ENCODE data around the gene LRRC63.

Gene LRRC63

DNA sequence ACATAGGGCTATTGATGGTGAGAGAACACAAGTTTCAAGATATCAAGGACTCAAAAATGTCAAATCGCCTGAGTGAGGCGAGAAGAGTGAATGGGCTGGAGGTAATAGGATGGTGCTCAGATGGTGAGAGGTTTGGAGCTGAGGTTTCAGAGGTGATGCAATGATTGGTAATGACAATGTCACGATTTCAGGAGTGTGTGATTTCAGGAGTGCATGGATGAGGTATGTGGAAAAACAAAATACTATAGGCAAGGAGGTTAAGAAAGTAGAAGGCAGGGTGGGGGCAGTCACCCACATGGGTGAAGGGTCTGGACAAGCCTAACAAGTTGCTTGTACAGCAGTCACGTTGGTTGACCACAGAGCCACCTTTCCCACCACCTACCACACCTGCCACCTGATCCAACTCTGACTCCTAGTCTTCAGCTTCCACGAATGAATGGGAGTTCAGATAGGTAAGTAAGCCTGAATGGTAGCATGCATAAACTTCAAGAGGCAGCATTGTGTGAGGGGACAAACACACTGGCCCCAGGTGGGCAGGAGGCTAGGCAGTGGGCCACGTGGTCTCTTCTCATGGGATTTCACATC lies 103.9 kb downstream of the LRRC63 start:
- TF ChIP-seq CTCF (IDR thresholded peaks at IDR 0.05; ENCODE audit: borderline replicate concordance, extremely low read depth, low read length, poor library complexity, severe bottlenecking) (no peak), EZH2 (IDR thresholded peaks at IDR 0.05; ENCODE audit: borderline replicate concordance, low read depth, low read length, severe bottlenecking) (no peak)
- H3K27me3 ChIP-seq (ENCODE audit: insufficient read depth, low read length, poor library complexity) = no peaks in the 10 kb centered on the region
- H3K9ac ChIP-seq (ENCODE audit: low read depth, low read length) = no peak overlapping the region
- no peaks in the 10 kb centered on the region for H4K20me1 ChIP-seq (ENCODE audit: insufficient read depth, low read length)
- no peak overlapping the region for H2AFZ ChIP-seq (ENCODE audit: low read depth, low read length)
- ATAC-seq (ENCODE audit: insufficient read depth, low read depth) (peak; percentile 18; the same call in 1 of the 3 replicates), DNase-seq (no peak)
- no peak overlapping the region for H3K4me2 ChIP-seq (ENCODE audit: insufficient read depth, low read length)
- no peaks in the 10 kb centered on the region for H3K79me2 ChIP-seq (ENCODE audit: insufficient read depth, low read length)
- H3K36me3 ChIP-seq (ENCODE audit: insufficient read depth, low read length) = peaks cover 4% of the 10 kb centered on the region; the same call in 1 of the 2 replicates
- no peak overlapping the region; the same call in 1 of the 2 replicates for H3K27ac ChIP-seq (ENCODE audit: low read length)
- no peak overlapping the region for H3K4me3 ChIP-seq (ENCODE audit: low read depth in 1 of 2, low read length in 2 of 2)
- H3K9me3 ChIP-seq (ENCODE audit: insufficient read depth, low read length, severe bottlenecking) = peaks cover 2% of the 10 kb centered on the region
- H3K4me1 ChIP-seq (ENCODE audit: insufficient read depth, low read length) = peaks cover 12% of the 10 kb centered on the region

GRCh38 chr13:46317120-46317519 lies 105.4 kb downstream of the LRRC63 start:
- Histone ChIP-seq H3K79me2 (ENCODE audit: insufficient read depth, low read length) (no peaks in the 10 kb centered on the region), H3K9ac (ENCODE audit: low read depth, low read length) (no peak overlapping the region), H4K20me1 (ENCODE audit: insufficient read depth, low read length) (no peaks in the 10 kb centered on the region), H3K27me3 (ENCODE audit: insufficient read depth, low read length, poor library complexity) (no peaks in the 10 kb centered on the region), H3K27ac (ENCODE audit: low read length) (no peak overlapping the region), H3K4me2 (ENCODE audit: insufficient read depth, low read length) (no peak overlapping the region), H3K36me3 (ENCODE audit: insufficient read depth, low read length) (peaks cover 4% of the 10 kb centered on the region; the same call in 1 of the 2 replicates), H3K4me3 (ENCODE audit: low read depth in 1 of 2, low read length in 2 of 2) (no peak overlapping the region), H3K9me3 (ENCODE audit: insufficient read depth, low read length, severe bottlenecking) (no peaks in the 10 kb centered on the region), H3K4me1 (ENCODE audit: insufficient read depth, low read length) (peaks cover 27% of the 10 kb centered on the region), H2AFZ (ENCODE audit: low read depth, low read length) (0 out of 2 replicates have a peak overlapping the region, but pooled peaks have one; percentile 22)
- ATAC-seq (ENCODE audit: insufficient read depth, low read depth) = no peak
- TF ChIP-seq CTCF (IDR thresholded peaks at IDR 0.05; ENCODE audit: borderline replicate concordance, extremely low read depth, low read length, poor library complexity, severe bottlenecking) (peak; percentile 52), EZH2 (IDR thresholded peaks at IDR 0.05; ENCODE audit: borderline replicate concordance, low read depth, low read length, severe bottlenecking) (no peak)
- no peak for DNase-seq

- Histone ChIP-seq H3K4me1 (ENCODE audit: insufficient read depth, low read length) (peaks cover 25% of the 10 kb centered on the region), H3K79me2 (ENCODE audit: insufficient read depth, low read length) (no peaks in the 10 kb centered on the region), H4K20me1 (ENCODE audit: insufficient read depth, low read length) (no peaks in the 10 kb centered on the region), H3K9me3 (ENCODE audit: insufficient read depth, low read length, severe bottlenecking) (no peaks in the 10 kb centered on the region), H3K4me3 (ENCODE audit: low read depth in 1 of 2, low read length in 2 of 2) (no peak overlapping the region), H3K27ac (ENCODE audit: low read length) (no peak overlapping the region), H3K27me3 (ENCODE audit: insufficient read depth, low read length, poor library complexity) (no peaks in the 10 kb centered on the region), H3K36me3 (ENCODE audit: insufficient read depth, low read length) (peaks cover 4% of the 10 kb centered on the region; the same call in 1 of the 2 replicates), H3K9ac (ENCODE audit: low read depth, low read length) (no peak overlapping the region), H3K4me2 (ENCODE audit: insufficient read depth, low read length) (no peak overlapping the region), H2AFZ (ENCODE audit: low read depth, low read length) (no peak overlapping the region)
- DNase-seq (no peak), ATAC-seq (ENCODE audit: insufficient read depth, low read depth) (no peak)
- TF ChIP-seq EZH2 (IDR thresholded peaks at IDR 0.05; ENCODE audit: borderline replicate concordance, low read depth, low read length, severe bottlenecking) = no peak
- no peak for TF ChIP-seq CTCF (IDR thresholded peaks at IDR 0.05; ENCODE audit: borderline replicate concordance, extremely low read depth, low read length, poor library complexity, severe bottlenecking)
Observed at GRCh38 chr13:46318986-46319385, 107.3 kb downstream of the LRRC63 start.
